ENCODE measurements around the gene SMIM36.
A peak's percentile ranks its signal among the peaks of the same experiment; 100 is the strongest.
"Not testable (repeated sequence)": the region's sequence is repeated elsewhere in the genome, so short reads cannot be mapped to it uniquely, and the experiment has no call there.

Gene SMIM36

DNA sequence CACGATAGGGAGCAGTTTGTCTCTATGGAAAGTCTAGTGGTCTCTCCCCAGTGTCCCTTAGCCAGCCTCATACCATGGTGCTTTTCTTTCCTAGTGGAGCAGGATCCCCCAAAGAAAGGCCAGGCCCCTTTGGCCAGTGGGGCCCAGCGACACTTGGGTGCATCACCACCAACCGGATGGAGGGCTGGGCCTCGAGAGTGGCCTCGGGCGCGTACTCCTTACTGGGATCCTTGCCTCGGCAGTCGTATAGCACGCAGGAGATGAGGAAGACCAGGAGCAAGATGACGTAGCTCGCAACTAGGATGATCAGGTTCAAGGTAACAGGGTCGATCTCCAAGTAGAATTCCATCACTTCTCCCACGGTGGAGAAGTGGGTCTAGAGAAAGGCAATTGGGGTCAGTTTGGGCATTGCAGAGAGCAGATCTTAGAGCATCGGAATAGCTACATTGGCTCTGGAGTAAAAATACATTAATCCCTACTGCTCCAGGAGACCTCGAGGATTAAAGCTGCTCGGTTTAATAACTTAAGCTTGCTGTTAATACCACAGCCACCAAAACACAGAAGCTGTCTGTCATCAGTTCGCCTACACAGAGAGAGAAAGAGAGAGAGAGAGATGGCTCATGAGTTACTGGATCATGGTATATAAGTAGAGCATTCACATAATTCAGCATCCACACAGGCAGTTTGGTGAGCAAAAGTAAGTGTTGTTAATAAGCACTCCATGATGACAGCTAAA, at the start of gene SMIM36:
Gene SMIM36, minus strand, starts transcription at position 467 of the 736 bp plus-strand sequence.
- no peak for DNase-seq

DNA sequence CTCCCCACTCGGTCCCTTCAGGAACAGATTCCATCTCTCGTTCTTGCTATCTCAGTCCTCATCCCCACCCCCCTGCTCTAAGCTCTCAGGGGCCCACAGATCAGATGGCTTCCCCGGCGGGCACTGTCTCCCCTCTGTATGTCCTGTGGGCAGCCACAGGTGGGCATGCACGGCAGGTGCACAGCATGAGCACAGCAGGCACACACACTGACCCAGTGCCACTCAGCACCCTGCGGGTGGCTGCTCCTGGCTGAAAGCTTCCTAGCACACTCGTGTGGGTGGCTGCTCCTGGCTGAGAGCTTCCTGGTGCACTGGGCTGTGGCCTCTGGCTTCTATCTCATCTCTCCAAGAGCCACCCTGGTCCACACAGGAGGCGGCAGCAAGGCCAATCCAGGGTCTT, 44.5 kb upstream of the SMIM36 start:
- DNase-seq = no peak

DNA sequence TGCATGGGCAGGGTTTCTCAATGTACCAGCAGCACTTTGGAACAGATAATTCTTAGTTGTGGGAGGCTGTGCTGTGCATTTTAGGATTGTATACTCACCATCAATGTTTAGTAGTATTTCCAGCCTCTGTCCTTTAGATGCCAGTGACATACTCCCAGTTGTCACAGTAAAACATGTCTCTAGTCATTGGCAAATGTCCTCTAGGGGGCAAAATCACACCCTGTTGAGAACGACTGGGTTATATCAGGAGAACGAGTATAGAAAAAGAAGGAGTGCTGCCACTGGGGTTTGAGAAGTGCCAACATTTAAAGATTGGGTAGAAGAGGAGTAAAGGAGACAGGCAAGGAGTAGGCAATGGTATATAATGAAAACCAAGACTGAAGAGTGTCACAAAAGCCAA, 37.9 kb upstream of the SMIM36 start:
- peak; percentile 9 for DNase-seq

DNA sequence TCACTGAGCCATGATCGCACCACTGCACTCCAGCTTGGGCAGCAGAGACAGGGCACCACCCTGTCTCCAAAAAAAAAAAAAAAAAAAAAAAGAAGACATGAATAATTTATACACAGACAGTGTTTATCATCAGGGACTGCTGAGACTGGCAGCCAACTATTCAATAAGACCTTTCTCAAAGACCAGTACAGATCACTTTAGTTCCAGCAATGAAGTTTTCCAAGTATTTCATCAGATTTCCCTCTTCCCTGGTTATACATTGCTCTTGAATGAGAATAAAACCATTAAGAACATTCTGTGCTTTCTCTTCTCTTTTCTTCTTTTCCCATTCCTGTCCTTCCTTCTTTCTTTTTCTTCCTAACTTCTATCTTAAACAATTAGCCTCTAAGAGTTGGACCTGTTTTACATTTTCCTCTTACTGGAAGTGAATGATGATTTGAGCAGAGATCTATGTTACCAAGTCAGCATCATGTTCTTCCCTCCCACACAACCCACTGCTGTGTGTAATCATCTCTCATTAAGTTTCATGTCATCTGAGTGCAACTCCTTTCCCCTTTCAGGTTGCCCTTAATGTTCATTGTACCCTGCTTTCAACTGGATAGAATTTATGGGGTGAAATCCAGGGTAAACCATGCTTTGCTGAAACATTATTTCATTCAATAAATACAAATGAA, 35.9 kb upstream of the SMIM36 start:
- no peak for DNase-seq

DNA sequence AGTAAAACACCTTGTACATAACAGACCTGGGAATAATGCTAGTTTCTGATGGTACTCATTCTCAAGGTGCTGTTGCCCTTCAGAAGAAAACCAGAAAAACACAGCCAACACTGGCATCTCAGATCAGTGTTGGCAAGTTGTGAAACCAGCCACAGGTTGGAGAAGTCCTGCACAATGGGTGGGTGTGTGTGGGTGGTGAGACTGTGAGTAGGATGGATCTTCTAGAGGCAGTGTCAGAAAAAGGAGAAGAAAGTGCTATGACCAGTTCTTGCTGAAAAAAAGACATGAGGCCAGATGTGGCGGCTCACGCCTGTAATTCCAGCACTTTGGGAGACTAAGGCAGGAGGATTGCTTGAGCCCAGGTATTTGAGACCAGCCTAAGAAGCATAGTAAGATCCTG, 35.2 kb upstream of the SMIM36 start:
- DNase-seq = no peak

DNA sequence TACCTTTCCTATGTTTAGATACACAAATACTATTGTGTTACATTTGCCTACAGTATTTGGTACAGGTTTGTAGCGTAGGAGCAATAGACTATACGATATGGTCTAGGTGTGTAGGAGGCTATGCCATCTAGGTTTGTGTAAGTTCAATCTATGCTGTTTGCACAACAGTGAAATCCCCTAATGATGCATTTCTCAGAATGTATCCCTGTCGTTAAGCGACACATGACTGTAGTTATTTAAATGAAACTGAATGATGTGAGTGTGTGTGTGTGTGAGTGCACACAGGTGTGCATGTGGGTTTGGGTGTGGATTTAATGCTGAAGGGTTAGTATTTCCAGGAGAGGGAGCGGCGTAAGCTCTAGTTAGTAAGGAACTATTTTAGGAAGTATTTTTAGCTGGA, 34.6 kb upstream of the SMIM36 start:
- no peak for DNase-seq

DNA sequence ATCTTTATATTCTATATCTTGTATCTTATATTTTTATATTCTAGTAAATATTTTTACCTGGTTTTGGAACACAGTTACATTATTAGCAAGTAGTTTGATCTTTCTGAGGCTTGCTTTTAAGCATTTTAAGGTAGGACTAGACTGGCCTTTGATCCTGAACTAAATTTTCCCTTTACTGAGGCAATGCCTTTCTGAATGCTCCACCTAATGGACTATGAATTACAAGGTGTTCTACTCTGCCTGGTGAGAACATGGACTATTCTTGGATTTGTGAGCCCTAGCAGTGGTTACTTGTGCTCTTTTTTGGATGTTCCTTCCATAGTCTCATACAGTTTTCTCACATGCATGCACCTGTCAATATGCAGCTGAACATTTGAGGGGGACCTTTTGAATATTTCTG, 32.5 kb upstream of the SMIM36 start:
- no peak for DNase-seq

DNA sequence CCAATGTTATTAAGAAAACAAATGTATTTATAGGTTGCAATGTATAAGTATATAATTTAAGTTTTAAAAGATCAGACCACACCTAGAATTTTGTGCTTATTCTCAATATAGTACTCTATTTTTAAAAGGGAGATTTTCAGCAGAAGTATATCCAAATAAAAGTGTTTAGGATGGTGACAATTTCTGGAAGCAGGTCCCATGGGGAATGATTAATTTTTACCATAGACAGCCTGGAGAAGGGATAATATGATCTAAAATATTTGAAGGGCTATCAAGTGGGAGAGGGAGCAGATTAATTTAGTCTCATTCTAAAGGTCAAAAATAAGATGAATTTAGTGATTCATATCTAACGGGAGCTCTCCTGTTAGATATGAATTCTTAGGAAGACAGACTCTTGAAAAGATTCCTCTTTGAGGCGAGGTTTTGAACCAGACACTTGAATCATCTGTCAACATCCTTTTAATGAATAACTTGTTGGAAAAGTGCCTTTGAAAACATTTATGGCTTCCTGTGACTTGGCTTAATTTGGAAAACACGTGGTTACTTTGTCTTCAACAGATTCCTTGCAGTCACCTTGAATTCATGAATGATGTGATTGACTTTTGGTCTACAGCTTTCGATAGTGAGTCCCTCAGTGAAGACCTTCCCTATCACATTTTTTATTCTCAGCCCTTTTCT, 29.3 kb upstream of the SMIM36 start:
- no peak for DNase-seq

DNA sequence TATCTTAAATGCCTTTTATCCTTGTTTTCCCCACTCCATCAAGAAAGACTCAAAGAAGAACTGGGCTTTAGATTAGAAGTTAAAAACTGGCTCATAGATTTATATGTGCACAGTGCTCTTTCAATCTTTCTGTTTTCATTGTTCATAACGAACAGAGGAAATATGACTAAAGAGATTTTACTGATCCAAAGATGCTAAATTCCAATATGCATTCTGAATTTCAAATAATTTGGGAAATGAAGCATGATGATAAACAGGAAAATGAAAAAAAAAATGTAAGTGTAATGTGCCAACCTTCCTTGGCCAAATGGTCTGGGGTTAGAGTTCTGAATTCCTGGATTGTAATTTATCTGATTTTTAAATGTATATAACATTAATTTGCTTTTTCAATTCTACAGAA, 25.0 kb upstream of the SMIM36 start:
- no peak for DNase-seq

DNA sequence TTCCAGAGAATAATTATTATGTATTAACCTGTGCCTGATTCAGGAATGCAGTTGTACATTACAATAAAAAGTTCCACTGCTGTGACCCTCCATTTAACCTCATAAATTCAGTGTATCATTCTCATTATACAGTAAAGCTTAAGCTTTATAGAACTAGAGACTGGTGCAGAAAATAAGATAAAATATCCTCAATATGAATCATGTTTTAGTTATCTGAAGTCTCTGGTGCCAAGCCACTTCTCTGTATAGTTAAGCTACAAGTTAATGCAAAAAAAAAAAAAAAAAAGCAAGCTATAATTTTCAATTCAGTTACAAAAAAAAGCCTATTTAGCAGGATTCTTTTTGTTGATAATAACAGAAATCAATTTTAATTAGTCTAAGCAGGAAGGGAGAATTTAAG, 22.4 kb upstream of the SMIM36 start:
- DNase-seq = no peak

DNA sequence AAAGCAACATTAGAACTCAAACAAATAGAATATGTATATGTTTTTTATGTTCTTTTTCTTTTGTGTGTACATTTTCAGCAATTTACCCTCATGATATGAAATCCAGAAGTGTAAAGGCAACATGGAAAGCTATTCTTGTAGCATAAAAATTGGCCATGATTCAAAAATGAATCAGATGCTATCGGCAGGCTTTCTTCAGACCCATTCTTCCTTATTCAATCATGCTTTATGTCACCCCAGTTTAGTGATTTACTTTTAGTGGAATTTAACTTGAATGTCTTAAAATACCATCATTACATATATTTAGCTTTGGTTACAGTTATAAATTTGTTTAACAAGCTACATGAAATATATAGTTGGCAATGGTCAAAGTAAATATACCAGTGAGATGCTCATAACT, 21.4 kb upstream of the SMIM36 start:
- no peak for DNase-seq

DNA sequence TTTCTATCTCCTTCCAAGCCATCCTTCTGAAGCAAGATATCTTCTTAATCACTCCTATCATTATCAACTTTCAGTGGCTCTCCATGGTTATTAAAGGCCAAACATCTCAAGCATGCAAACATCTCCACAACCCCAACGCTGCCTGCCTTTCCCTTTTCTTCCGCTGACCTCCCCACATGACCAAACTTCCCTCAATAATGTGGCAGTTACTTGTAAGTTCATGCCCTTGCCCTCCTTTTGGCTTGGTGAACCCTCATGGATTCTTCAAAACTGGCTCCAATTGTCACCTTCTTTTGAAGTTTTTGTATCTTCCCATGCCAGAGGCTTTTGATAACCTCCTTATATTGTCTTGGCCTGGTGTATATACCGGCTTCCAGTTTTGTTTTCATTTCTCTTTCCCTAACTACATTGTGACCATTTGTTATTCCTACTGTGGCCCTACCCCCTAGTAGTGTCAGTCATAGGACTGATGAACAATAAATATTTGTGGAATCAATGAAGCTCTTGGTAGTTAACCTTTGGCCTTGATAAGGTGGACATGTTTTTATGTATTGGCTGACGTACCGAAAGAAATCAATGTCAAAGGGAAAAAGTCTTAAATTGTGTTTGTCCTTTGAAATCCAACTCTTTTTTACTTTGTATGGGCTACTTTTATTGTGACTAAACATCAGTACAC, 19.9 kb upstream of the SMIM36 start:
- DNase-seq = no peak

DNA sequence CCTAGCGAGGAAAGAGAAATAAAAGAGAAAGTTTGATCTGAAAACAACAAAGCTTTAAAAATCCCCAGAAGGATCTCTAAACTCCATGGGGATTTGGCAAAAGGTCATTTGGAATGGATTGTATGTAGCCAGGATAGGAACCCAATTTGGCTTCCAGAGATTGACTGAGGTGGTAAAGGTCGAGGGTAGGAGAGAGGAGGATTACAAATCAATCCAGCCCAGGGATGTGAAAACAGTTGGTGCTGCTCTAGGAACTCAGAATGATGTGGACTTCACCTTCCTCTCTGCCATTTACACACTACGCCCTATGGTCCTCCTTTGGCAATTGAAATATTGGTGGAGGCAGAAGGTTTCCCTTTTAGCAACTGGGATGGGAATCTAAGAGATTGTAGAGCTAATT, 18.8 kb upstream of the SMIM36 start:
- DNase-seq = no peak

DNA sequence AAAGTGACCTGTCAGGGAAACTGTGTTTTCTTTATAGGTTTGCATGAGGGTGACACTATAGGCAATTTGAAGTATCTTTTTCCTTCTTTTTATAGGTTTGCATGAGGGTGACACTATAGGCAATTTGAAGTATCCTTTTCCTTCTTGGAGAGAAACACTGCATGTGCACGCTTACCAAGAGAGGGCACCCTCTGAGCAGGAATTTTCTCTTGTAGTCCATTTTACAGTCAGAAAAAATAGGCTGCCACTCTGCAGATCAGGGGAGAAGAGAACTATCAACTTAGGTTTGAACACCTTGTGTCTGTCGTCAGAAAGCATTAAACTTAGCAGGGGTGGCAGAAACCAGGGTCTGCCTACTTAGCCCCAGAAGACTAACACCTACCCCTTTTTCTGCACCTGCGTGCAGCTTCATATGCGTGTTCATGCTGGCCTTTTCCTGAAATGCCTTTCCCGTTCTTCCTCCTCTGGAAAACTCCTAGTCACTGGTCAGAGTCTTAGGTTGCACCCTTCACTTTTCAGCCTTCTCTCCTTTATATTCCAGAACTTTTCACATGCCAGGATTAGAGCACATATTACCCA, 16.4 kb upstream of the SMIM36 start:
- DNase-seq = no peak

DNA sequence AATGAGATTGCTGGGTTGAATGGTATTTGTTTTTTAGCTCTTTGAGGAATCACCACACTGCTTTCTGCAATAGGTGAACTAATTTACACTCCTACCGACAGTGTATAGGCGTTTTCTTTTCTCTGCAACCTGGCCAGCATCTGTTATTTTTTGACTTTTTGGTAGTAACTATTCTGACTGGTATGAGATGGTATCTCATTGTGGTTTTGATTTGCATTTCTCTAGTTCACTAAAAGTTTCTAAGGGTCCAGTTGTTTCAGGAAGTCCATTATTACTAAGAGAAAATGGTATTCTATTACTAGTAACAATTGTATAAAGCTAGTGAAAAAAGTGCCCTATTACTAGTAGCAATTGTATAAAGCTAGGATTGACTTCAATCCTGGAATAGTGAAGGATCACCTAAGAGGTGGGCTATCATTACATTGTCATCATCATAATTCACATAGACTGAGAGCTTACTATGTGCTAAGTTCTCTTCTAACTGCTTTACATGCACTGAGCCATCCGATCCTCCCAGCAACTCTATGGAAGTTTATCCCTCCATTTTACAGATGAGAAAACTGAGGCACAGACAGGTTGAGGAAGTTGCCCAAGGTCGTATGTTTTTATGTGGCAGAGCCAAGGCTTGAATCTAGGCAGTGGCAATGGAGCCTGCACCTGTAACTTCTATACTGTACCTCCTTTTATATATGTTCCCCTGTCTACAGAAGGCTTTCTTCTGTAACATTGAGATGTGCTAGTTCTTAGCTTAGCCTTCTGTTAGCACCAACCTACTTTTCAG, 13.4 kb upstream of the SMIM36 start:
- no peak for DNase-seq

DNA sequence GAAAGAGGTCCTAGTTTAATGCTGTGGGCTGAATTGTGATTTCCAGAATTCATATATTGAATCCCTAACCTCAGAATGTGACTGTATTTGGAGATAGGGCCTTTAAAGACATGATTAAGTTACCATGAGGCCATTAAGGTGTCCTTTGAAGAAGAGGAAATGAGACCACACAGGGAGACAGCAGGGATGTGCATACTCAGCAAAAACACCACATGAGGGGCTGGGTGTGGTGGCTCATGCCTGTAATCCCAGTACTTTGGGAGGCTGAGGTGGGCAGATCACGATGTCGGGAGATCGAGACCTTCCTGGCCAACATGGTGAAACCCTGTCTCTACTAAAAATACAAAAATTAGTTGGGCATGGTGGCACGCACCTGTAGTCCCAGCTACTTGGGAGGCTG, 11.8 kb upstream of the SMIM36 start:
- DNase-seq = not testable (repeated sequence)

DNA sequence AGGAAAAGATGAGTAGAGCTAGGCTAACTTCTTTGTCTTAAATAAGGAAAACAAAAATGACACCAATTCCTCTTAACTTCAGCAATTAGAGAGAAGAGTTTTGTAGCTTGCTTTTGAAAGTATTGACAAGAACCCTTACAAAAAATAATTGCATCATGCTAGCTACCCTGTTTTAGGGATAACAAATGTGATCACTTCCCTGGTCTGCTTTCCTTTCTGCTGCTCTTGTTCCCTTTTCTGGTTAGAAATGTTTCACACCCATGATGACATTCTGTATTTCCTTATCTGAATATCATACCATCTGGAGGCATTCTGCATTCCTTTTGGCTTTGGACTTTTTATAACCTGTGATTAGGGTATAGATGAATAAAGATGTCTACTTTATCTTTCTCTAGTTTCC, 9.9 kb upstream of the SMIM36 start:
- no peak for DNase-seq

DNA sequence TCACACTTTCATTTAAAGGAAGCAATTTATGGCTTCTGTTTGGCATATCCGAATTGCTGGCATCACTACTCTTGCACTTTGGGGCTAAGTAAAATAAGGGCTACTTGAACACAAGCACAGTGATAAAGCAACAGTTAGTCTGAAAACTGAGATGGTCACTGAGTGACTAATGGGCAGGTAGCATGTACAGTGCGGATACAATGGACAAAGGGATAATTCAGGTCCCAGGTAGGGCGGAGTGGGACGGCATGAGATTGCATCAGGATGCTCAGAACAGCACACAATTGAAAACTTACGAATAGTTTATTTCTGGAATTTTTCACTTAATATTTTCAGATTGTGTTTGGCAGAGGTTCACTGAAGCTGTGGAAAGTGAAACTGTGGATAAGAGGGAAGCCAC, 9.2 kb upstream of the SMIM36 start:
- DNase-seq = no peak

DNA sequence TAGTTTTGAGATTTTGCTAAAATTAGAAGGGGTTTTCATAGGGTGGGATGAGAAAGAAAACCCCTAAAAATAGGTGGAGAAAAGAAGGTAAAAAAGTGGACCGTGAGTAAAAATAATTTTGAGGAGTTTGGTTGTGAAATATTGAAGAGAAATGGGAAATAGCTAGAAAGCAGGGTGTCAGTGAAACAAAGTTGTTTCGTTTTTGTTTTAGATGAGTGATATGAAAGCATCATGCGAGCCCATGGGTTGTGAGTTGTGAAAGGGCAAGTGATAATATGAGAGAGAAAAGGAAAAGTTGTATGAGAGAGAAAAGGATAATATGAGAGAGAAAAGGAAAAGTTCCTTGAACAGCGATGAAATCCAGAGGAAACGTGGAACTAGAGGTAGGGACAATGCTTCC, 7.3 kb upstream of the SMIM36 start:
- DNase-seq = no peak

DNA sequence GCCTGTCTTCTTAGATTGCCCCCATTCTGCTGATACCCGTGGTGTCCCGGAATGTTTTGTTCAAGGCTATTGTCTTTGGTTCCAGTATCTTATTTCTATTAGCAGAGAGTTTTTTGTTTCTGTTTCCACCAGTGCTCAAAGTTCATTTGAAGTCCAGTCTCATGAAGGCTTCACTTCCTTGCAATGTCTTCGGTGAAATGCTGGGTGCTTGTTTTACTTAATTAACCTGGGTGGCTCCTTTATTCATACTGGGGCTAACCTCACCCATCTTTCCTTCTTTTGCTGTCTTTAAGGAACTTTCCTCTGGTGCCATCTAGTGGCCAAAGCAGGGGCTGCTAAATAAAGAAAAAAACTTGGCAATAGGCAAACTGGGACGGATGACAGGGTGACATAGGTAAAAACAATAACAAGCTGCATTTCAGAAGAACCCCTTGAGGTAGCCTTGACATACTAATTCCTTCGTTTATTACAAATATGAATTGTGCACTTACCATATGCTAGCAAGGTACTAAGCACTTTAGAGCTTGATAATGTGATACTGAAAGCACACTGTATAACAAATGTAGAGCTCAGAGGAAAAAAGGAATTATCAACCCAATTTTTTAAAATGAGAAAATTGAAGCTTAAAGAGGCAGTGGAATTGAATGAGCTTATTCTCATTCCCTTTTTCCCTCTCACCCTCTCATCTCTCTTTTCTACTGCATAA, 2.8 kb upstream of the SMIM36 start:
- DNase-seq = peak; percentile 75

DNA sequence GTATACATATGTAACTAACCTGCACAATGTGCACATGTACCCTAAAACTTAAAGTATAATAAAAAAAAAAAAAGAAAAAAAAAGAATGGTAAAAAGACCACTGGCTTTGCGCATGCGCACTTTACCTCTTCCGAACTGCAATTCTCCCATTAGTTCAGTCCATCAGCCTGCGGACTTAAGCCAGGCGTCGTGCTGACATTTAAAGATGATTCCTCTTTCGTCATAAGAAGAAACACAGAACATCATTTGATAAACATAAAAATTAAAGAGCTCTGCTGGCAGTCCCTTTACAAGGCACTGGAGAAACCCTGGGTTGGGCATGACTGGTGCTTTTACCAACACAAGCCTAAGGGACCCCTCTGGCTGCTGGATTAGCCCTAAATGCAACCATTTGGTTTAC, 3.6 kb downstream of the SMIM36 start:
- DNase-seq = not testable (repeated sequence)

DNA sequence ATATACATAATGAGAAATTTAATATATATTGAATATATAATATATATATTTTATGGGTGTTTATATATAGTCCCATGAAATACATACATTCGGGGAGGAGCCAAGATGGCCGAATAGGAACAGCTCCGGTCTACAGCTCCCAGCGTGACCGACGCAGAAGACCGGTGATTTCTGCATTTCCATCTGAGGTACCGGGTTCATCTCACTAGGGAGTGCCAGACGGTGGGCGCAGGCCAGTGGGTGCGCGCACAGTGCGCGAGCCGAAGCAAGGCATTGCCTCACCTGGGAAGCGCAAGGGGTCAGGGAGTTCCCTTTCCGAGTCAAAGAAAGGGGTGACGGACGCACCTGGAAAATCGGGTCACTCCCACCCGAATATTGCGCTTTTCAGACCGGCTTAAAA, 9.6 kb downstream of the SMIM36 start:
- not testable (repeated sequence) for DNase-seq

Measured in CD4-positive, alpha-beta T cell treated with Interleukin-10 for 1 hour (primary cell).